Amniotic stem cell (primary cell): Measurements from ENCODE around the gene TOGARAM1.

ENCODE experiments used
- DNase-seq: peaks from one replicate; lab custom pipeline; 2025; lab: John Stamatoyannopoulos, UW

TOGARAM1 gene, protein sequence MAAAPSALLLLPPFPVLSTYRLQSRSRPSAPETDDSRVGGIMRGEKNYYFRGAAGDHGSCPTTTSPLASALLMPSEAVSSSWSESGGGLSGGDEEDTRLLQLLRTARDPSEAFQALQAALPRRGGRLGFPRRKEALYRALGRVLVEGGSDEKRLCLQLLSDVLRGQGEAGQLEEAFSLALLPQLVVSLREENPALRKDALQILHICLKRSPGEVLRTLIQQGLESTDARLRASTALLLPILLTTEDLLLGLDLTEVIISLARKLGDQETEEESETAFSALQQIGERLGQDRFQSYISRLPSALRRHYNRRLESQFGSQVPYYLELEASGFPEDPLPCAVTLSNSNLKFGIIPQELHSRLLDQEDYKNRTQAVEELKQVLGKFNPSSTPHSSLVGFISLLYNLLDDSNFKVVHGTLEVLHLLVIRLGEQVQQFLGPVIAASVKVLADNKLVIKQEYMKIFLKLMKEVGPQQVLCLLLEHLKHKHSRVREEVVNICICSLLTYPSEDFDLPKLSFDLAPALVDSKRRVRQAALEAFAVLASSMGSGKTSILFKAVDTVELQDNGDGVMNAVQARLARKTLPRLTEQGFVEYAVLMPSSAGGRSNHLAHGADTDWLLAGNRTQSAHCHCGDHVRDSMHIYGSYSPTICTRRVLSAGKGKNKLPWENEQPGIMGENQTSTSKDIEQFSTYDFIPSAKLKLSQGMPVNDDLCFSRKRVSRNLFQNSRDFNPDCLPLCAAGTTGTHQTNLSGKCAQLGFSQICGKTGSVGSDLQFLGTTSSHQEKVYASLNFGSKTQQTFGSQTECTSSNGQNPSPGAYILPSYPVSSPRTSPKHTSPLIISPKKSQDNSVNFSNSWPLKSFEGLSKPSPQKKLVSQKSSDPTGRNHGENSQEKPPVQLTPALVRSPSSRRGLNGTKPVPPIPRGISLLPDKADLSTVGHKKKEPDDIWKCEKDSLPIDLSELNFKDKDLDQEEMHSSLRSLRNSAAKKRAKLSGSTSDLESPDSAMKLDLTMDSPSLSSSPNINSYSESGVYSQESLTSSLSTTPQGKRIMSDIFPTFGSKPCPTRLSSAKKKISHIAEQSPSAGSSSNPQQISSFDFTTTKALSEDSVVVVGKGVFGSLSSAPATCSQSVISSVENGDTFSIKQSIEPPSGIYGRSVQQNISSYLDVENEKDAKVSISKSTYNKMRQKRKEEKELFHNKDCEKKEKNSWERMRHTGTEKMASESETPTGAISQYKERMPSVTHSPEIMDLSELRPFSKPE (N-terminal part only)

DNA sequence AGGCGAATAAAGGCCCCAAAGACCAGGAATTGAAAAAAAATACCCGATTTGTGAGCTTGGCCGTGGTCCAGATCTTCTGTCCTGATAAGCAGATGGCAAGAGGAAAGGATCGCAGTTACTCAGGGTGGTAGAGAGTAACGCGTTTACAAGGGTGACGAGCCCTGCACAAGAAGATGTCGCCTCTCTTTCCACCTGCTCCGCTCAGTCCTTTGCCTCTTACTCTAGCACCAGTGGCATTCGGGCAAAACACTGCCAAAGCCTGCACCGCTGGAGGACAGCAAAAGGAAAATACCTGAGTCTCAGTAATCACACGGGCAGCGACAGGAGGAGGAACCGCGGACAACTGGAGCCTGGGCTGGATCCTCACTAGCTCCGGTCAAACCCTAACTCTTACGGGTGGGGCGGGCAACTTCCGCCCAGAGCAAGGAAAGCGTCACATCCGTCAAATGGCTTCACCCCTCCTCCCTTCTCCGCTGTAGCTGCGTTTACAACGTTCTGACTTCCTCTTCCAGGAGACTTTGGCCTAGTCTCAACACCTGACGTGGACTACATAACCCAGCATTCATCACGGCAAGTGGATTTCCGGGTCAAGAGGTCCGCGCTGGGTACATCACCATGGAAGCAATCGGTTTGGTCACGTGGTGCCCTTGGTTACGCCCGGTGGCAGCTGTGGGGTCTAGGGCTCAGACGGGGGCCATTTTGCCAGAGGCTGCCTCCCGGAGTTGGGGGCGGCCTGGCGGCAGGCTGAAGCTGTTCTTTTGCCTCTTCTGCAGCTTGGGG lies at the start of gene TOGARAM1, which contains the start of gene KLHL28:
Gene TOGARAM1 (plus strand): TSS at position 637 of the 780 bp plus-strand sequence. CDS start 232 bp downstream, outside the sequence.
Gene KLHL28 (minus strand): TSS at position 394 of the 780 bp plus-strand sequence. CDS start 16,019 bp downstream, outside the sequence.
- DNase-seq = peak; percentile 99

DNA sequence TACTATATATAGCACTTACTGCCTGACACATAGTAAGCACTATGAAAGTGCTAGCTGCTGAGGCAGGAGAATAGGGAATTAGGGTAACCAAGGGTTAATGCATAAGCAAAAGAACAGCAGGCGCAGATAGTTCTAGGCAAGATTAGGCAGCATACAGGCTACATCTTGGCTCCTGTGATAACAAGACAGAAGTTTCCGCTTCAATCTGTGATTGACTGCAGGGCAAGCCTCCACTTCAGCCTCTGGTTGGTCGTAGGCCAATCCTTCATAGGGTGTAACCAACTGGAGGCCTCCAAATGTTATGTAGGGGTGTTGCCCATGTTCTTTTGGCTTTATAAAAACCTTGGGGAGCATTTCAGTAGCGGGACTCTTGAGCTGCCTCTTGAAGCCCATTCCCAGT lies 47.1 kb upstream of the TOGARAM1 start:
- no peak for DNase-seq

DNA sequence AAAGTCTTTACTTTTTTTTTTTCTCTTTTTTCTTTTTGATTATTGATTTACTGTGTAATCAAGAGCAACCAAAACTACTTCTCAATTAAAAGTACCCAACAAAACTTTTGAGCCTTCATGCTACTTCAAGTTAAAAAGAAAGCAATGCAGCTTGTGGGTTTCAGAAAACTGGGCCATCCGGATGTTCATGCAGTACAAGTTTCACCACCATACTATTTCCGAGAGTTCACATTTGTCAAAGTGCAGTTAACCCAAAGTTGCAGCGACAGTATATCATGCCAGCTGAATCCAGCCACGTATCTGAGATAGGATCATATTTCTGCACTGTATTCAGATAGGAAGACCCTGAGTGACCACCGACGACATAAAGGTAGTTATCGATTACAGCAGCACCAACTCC lies 33.2 kb upstream of the TOGARAM1 start:
- DNase-seq = no peak

DNA sequence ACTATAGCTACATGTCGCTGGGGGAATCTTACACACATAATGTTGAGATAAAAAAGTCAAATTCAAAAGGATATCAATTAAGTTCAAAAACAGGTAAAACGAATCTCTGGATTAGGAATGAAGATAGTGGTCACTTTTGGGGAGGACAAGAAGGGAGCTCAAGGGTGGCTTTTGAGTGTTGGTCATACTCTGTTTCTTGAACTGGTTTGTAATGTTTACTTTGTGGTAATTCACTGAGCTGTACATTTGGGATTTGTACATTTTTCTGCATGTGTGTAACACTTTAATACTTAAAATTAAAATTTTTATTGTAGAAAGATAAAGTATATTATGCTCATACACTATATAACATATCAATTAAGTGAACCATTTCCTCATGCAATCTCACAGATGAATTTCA lies 26.8 kb upstream of the TOGARAM1 start:
- no peak for DNase-seq

DNA sequence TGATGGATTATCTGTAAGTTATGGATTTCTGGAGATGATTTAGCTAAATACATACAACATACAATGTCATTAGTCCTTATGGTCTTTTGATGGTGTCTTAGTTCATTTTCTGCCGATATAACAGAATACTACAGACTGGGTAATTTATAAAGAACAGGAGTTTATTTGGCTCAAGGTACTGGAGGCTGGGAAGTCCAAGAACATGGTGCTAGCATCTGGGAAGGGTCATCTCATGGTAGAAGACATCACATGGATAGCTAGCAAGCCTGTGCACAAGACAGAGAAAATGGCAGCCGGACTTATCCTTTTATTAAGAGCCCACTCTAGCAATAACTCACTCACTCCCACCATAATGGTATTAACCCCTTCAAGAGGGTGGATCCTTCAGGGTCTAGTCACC lies 24.4 kb upstream of the TOGARAM1 start:
- DNase-seq = no peak

DNA sequence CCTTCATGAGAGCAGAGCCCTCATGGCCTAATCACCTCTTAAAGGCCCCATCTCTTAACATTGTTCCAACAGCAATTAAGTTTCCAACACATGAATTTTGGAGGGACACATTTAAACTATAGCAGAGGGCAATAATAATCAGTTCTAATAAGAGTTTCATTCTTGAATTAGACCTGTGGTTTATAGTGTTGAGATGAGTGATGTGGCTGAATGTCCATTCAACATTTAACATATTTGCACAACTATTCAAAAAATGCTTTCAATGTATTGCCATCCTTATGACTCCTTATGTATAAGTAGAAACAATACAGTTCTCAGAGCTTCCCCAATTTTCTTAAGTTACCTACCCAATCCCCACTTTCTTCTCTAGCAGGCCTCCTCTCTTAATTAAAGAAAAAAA lies 21.8 kb upstream of the TOGARAM1 start:
- no peak for DNase-seq

DNA sequence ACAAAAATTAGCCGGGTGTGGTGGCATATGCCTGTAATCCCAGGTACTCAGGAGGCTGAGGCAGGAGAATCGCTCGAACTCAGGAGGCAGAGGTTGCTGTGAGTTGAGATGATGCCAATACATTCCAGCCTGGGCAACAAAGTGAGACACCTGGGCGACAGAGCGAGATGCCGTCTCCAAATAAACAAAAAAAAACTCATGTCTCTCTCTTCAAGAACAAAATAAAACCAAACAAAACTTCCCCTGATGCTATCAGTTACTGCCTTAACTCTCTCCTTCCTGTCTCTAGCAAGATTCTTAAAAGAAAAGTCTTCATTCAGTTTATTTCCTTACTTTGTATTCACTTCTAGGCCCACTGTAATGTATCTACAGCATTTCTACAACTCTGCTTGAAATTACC lies 21.0 kb upstream of the TOGARAM1 start:
- no peak for DNase-seq

DNA sequence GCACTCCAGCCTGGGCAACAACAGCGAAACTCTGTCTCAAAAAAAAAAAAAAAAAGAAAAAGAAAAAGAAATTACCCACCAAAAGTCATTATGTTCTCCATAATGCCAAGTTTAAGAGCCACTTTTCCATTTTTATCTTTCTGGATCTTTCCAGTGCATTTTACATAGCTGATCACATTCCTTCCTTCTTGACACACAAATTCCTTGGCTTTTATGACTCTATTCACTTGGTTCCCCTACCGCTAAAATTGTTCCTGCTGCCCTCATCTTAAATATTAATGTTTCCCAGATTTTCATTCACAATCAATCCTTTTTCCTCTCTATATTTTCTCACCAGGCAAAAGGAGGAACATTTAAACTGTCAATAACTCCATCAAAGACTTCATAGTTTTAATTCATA lies 20.4 kb upstream of the TOGARAM1 start:
- no peak for DNase-seq

DNA sequence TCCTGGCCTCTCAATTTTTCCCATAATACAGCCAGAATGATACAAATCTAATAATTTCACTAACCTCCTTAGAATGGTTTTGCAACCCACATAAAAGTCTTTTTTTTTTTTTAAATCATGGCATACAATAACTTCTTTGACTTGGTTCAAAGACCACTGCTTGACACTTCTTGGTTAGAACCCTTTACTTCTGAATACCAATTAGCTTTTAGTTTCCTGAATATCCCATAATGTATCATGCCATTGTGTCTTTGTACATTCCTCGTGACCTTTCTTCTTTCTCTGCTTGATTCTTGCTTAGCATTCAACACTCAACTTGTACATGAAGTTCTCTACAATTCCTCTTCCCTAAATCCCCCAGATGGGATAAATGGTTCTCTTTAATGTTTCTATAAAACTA lies 19.6 kb upstream of the TOGARAM1 start:
- no peak for DNase-seq

DNA sequence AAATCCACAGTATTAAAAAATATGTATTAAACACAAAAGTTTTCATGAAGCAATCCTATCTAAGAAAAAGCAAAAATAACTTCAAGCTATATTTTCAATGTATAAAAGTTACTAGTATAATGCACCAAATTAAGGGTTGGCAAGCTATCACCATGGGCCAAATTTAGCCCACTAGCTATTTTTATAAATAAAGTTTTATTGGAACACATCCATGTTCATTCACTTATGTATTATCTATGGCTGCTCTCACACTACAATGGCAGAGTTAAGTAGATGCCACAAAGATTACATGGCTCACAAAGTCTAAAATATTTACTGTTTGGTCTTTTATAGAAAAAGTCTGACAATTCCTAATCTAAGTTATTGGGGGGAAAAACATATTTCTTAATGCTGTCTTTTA lies 17.9 kb upstream of the TOGARAM1 start:
- no peak for DNase-seq

DNA sequence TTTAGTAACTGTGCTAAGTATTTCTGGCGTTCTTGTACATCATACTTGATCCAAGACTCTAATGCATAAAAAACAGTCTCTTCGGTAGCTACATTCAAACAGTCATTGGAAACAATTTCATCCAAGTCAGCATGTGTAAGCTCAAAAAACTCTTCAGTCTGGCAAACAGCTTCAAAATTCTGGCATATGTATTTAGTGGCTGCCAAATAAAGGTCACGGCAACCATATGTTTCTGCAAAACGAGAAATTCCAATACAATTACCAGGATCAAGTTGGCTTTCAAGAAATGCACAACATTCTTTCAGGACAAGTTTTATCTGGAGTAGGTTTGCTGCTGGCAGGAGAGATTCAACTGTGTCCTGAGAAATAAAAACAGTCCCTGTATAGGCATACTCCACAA lies 16.7 kb upstream of the TOGARAM1 start:
- DNase-seq = peak; percentile 83

DNA sequence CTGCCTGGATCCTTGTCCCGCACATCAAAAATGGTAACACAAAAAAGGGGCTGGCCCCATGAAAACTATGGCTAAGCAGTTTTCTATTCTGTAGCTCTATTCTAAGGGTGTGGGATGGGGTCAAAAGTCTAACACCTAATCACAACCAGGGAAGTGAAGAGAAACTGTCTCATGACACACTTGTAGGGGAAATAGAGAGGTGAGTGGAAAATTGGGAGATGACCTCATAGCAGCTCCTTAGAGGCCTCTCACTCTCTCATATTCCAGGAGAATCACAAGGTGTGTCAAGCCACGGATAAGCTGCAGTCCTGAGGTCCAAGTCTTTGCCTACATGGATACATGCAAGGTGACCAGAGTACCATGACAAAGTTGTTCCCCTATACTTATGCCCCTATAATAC lies 10.9 kb upstream of the TOGARAM1 start:
- DNase-seq = no peak

DNA sequence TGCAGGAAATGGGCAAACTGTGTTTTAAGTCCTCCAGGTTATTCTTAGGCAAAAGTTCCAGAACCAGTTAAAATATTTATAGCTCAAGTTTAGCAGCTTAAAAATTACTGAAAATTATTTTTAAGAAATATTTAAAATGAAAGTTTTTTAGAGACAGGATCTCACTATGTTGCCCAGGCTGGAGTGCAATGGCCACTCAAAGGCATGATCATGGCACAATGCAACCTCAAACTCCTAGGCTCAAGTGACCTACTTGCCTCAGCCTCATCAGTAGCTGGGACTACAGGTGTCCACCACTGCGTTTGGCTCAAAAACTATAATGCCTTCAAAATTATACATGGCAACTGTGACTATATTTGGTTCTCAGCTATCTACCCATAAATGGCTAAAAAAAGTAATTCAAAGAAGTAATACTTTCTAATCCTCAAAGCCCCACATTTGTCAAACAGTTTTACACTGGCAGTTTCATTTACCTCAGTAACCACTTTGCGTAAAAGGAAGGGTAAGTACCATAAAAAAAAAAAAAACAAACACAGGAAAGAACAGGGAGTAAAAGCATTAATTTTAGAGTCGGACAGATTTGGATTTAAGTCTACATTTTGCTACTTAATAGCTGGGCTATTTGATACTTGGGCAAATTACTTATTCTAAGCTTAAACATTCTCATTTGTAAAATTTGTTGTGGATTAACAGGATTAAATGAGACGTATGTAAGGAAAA lies 9.4 kb upstream of the TOGARAM1 start:
- no peak for DNase-seq

DNA sequence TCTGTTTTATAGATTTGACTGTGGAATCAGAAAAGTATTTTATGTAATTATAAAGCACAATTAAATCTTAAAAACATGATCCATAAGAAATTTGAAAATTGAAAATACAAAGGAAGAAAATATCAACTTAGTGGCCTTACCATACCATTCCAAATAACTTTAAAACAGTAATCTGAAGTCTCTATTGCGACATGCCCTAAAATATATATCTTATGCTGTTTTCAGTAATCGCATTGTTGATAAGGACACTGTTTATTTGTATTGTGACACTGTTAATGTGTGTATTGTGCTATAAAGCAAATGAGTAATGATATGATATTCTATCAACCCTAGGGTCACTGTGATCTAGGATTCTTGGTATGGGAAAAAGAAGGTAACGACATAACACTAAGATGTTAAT lies 7.2 kb upstream of the TOGARAM1 start:
- no peak for DNase-seq

DNA sequence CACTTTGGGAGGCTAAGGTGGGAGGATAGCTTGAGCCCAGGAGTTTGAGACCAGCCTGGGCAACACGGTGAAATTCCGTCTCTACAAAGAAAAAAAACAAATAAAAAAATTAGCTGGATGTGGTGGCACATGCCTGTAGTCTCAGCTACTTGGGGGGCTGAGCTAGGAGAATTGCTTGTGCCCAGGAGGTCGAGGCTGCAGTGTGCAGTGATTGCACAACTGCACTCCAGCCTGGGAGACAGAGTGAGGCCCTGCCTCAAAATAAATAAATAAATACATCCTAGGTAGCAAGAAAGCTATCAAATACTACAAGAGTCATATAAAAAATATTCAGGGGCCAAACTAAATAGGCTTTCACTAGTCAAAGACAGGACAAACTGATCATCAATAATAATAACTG lies 6.5 kb upstream of the TOGARAM1 start:
- DNase-seq = no peak

DNA sequence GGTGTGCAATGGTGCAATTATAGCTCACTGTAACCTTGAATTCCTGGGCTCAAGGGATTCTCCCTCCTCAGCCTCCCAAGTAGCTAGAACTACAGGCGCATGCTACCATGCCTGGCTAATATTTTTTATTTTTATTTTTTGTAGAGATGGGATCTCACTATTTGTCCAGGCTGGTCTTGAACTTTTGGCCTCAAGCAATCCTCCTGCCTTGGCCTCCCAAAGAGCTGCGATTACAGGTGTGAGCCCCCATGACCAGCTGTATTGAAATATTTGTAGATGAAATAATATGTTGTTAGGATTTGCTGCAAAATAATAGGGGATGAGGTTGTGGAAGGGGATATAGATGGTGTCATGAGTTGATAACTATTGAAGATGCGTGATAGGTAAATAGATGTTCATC lies 5.1 kb upstream of the TOGARAM1 start:
- DNase-seq = no peak

DNA sequence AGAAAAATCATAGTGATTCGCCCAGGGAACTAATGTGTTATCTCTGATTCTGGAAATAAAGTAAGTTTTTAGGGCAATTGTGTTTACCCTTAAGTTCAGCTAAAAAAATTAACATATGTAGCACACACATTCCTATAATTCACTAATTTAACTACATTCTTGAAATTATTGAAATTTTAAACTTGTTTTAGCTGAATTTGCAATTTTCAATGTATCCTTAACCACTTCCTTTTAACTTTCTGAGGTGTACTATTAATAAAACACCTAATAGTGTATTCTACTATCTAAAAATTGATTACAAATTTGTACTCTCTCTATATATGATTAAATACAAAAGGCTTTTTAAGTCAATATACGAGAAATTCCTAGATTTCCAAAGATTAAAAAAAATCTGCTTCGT lies 2.5 kb upstream of the TOGARAM1 start:
- DNase-seq = no peak

DNA sequence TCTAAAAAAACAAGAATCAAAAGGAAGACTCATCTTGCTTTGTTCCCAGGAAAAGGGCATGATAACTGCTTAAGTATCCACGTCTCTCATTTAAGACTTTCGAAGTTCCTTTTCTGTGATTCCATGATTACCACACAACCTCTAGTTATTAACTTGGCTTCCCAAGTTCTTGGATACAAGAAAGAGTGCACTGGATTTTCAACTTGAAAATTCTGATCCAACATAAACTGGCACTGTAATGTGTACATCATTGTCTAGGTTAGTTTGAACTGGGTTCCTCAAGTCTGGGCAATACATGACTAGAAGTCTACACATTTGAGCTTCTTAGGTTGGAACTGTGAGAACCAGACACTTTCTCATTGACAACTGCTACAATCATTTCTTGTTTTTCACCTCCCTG lies 1.8 kb upstream of the TOGARAM1 start:
- DNase-seq = no peak

DNA sequence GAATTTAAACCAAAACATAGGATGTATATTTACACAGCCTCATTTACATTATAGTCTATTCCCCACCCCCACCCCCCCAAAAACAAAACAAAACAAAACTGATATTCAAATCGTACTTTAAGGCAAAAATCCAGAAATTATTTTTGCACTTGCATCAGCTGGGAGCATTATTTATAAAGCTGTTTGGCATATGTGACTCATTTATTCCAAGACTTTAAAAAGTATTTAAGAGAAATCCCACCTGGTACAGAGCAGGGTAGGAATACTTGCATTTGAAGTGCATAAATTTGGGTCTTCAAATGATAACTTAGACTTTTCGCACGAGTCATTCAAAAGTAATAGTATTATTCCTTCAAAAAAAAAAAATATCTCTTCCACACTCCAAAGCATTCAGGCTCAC lies 1.3 kb upstream of the TOGARAM1 start:
- DNase-seq = no peak

DNA sequence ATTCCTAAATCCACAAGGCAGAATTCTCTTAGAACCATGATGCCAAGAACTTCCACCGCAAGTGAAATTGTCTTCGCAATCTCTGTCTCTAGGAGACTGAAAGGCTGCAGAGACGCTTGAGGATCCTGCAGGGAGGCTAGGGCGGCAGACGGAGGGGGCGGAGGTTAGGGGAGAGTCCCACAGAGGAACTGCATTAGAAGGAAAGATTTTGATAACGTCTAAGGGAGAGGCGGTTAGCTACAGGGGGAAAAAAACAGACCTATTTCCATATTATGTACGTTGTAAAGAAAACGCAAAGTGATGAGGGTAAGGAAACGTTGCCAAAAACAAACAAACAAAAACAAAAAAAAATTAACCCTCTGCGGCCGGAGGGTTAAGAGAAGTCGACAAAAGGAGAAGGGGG lies 838 bp upstream of the TOGARAM1 start:
- DNase-seq = peak; percentile 48
